GM18907 (cell line): ENCODE results near the gene MOV10L1.

Experiments used
- ATAC-seq: cut with Tn5 transposase; IDR thresholded peaks from one replicate; pipeline ENCODE4 v1.9.1; 2021; ENCODE audit warnings: mild to moderate bottlenecking, moderate library complexity; ENCODE audit not compliant: unreplicated experiment

Gene MOV10L1

GRCh38 chr22:50058906-50059880 is 30.6 kb upstream of the MOV10L1 start:
- ATAC-seq = no peak

DNA sequence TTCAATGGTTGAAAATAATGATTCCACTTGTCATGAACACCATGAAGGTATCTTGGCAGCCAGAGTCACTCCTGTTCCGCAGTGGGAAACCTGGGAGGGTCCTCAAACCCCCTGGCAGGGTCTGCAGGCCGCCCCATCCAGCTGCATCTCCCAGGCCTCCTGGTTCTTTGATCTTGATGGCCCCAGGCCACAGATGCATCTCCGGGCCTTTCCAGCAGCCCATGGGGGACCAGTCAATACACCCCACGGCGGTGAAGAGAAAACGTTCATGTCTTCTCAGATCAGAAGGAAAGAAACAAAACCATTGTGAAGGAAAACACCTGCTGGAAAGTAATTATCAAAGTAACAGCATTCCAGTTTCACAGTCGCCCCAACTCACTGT is 29.9 kb upstream of the MOV10L1 start:
- no peak for ATAC-seq

GRCh38 chr22:50060441-50061140 is 29.2 kb upstream of the MOV10L1 start:
- ATAC-seq = no peak

DNA sequence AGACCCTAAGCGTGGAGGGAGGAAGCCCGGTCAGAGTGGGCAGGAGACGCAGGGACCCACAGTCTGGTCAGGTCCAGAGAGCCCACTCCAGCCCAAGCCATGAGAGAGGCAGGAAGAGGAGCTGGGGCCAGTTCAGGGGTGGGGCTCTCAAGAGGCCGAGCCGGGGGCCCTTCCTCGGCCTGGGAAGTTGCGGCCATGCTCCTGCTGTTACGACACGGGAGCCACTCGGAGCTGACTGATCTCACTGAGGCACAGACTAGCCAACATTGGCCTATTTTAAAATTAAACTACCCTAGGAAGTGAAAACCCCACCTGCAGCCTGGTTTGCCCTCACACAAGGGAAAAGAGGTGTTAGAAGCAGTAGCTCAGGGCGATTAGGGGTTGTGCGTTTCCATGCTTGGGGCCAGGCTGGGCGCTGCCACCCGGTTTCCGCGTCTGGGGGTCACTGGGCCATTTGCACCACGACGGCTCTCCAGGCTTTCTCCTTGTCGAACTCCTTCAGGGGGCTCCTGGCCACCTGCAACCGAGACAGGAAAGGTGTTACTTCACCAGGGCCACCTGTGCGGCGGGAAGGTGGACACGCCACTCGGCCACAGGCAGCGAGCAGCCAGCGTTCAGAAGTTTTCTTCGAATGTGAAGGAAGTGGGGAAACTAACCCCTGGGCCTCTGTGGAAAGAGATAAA is 28.5 kb upstream of the MOV10L1 start:
- no peak for ATAC-seq

DNA sequence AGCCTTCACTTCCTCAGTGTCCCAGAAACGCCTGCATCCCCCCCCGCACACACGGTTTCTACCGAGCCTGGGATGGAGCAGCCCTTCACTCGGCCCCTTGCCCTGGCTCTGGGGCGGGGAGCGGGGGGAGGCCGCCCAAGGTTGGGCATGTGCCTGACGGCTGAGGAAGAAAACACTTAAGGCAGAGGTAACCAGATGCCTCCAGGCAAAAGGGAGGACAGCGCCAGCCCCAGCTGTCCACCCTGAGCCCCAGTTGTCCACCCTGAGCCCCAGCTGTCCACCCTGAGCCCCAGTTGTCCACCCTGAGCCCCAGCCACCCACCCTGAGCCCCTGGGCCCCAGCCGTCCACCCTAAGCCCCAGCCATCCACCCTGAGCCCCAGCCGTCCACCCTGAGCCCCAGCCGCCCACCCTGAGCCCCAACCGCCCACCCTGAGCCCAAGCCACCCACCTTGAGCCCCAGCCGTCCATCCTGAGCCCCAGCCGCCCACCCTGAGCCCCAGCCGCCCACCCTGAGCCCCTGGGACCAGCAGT is 27.9 kb upstream of the MOV10L1 start:
- ATAC-seq = no peak

GRCh38 chr22:50062509-50063135 is 27.2 kb upstream of the MOV10L1 start:
- no peak for ATAC-seq

GRCh38 chr22:50063589-50064393 is 26.0 kb upstream of the MOV10L1 start:
- ATAC-seq = no peak

GRCh38 chr22:50064453-50064852 is 25.4 kb upstream of the MOV10L1 start:
- no peak for ATAC-seq

DNA sequence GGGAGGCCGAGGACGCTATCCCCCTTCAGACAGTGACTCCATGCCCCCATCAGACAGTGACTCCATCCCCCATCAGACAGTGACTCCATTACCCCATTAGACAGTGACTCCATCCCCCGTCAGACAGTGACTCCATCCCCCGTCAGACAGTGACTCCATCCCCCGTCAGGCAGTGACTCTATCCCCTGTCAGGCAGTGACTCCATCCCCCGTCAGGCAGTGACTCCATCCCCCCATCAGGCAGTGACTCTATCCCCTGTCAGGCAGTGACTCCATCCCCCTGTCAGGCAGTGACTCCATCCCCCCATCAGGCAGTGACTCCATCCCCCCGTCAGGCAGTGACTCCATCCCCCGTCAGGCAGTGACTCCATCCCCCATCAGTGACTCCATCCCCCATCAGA is 22.6 kb upstream of the MOV10L1 start:
- ATAC-seq = no peak

DNA sequence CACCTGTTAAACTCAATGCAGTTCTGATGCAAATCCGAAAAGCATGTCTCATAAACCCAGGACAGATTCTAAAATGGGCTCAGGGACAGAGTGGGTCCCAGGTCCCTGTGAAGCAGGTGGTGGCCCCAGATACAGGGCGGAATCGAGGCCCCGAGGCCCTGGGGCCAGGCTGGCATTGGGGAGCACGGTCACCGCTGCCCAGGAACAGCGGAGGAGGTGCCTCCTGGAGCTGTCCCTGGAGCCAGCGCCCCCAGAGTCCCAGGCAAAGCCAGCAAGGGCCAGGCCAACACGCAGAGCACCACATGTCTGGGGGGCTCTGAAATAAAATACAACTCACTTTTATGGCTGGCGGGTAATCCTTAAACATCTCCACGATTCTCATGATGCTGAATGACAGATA is 21.7 kb upstream of the MOV10L1 start:
- no peak for ATAC-seq

GRCh38 chr22:50070366-50070765 is 19.4 kb upstream of the MOV10L1 start:
- ATAC-seq = no peak

GRCh38 chr22:50071432-50072166 is 18.2 kb upstream of the MOV10L1 start:
- ATAC-seq = no peak

DNA sequence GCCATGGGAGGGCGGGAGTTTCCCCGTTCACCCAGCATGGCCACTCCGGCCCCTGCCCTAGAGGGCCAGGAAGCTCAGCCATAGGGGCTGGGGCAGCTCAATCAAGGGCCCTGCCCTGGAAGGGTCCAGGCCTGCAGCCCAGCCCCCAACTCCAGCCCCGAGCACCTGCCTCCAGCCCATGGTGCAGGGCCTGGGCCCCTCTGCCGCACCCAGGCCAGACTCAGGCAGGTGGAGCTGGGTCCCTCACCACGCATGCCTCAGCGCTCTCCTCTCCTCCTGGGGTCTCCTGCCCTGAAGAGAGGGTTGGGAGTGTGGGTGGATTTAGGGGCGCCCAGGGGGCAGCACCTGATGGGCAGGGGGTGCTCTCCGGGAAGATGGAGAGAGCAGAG is 17.6 kb upstream of the MOV10L1 start:
- no peak for ATAC-seq

DNA sequence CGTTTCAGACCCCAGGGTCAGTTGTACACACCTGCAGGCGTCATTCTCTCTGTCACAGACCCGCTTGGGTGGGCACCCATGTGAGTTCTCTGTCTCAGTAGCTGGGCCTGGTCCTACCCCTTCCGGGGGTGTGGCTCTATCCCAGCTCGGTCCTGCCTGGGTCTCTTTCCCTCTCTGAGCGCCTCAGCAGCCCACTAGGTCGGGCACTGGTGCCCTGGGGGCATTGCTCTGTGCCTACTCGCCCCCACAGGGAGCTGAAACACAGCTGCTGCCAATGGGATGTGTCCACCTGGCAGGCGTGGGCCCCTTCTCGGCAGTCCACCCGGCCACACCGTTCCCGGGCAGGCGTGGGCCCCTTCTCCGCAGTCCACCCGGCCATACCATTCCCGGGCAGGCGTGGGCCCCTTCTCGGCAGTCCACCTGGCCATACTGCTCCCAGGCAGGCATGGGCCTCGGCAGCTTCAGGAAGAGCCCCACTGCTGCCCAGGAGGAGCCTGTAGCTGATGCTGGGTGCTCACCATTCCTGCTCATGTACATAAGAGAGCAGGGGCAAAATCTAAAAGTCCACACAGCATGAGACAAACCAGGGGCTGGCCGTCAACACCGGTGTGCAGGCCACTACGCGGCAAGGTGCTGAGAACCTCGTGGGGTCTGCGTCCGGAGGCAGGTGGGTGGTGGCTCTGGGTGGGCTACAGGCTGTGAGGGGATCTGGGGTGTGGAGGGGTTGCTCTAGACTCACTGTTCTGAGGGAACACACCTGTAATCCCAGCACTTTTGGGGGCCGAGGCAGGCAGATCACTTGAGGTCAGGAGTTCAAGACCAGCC is 16.9 kb upstream of the MOV10L1 start:
- ATAC-seq = no peak

DNA sequence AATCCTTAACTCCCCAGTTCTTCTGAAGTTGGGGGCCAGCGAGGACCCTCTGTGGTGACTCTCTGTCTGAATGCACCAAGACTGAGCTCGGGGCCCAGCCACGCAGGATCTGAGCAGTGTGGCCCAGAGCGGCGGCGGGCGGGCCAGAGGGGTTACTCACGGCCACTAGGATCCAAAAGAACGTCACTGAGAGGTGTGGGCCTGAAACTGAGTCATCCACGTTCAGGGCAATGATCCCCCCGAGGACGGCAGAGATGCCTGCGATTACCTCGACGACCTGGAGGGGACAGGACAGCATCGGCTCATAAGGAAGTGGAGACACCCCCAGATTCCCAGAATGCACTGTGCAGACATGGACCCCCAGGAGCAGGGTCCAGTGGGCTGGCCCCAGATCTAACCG is 15.8 kb upstream of the MOV10L1 start:
- ATAC-seq = no peak

GRCh38 chr22:50074551-50075530 is 15.0 kb upstream of the MOV10L1 start:
- ATAC-seq = no peak
